KOPT-K1 (cell line): ENCODE data around the gene PRDM2.
"Not testable (repeated sequence)": the region's sequence is repeated elsewhere in the genome, so short reads cannot be mapped to it uniquely, and the experiment has no call there.

ENCODE experiments used
- H3K27ac ChIP-seq: fragments of 200-600 bp; sonication (generic); 2 replicates; pipeline ENCODE4 v1.5.1; 2016; ENCODE audit warnings: antibody characterized with exemption, mild to moderate bottlenecking, low read depth, low read length; ENCODE audit not compliant: poor library complexity, severe bottlenecking
- H3K36me3 ChIP-seq: fragments of 200-600 bp; sonication (generic); 2 replicates; pipeline ENCODE4 v1.5.1; 2017; ENCODE audit warnings: antibody characterized with exemption, mild to moderate bottlenecking, low read length, moderate library complexity; ENCODE audit not compliant: insufficient read depth
- H3K9me3 ChIP-seq: fragments of 200-600 bp; sonication (generic); 2 replicates; pipeline ENCODE4 v1.5.1; 2017; ENCODE audit warnings: antibody characterized with exemption, low read length, mild to moderate bottlenecking; ENCODE audit not compliant: insufficient read depth, poor library complexity, severe bottlenecking

Gene PRDM2, protein sequence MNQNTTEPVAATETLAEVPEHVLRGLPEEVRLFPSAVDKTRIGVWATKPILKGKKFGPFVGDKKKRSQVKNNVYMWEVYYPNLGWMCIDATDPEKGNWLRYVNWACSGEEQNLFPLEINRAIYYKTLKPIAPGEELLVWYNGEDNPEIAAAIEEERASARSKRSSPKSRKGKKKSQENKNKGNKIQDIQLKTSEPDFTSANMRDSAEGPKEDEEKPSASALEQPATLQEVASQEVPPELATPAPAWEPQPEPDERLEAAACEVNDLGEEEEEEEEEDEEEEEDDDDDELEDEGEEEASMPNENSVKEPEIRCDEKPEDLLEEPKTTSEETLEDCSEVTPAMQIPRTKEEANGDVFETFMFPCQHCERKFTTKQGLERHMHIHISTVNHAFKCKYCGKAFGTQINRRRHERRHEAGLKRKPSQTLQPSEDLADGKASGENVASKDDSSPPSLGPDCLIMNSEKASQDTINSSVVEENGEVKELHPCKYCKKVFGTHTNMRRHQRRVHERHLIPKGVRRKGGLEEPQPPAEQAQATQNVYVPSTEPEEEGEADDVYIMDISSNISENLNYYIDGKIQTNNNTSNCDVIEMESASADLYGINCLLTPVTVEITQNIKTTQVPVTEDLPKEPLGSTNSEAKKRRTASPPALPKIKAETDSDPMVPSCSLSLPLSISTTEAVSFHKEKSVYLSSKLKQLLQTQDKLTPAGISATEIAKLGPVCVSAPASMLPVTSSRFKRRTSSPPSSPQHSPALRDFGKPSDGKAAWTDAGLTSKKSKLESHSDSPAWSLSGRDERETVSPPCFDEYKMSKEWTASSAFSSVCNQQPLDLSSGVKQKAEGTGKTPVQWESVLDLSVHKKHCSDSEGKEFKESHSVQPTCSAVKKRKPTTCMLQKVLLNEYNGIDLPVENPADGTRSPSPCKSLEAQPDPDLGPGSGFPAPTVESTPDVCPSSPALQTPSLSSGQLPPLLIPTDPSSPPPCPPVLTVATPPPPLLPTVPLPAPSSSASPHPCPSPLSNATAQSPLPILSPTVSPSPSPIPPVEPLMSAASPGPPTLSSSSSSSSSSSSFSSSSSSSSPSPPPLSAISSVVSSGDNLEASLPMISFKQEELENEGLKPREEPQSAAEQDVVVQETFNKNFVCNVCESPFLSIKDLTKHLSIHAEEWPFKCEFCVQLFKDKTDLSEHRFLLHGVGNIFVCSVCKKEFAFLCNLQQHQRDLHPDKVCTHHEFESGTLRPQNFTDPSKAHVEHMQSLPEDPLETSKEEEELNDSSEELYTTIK (N-terminal part only)

DNA sequence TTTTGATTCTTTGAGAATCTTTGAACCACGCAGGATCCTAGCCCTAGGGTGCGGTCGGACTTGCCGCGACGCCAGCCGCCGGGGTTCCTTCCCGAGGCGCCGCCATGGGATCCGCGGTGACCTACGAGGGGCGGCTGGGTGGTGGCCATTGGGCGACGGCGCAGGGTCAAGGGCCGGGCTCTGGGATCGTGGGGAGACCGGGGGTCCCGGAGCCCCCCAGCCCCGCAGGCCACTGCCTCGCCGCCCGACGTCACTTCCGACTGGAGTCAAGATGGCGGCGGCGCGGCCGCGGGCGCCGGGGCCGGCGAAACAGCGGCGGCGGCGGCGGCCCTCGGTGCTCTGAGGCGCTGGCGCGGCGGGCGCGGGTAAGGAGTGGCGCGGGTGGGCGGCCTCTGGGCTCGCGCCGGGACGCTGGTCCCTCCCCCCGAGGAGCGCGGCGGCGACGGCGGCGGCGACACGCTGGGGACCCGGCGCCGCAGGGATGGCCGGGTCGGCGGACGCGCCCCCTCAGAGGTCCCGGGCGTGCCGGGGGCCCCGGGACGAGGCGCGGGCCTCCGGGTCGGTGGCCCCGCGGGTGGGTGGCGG lies at the start of gene PRDM2:
Gene PRDM2, plus strand, starts transcription at position 253 of the 585 bp plus-strand sequence. CDS start 15,418 bp downstream, outside the sequence.
- no peak within 1 kb of the TSS for H3K27ac ChIP-seq
- H3K36me3 ChIP-seq, result no peaks in the 10 kb centered on the region
- peaks cover 5% of the 10 kb centered on the region for H3K9me3 ChIP-seq

DNA sequence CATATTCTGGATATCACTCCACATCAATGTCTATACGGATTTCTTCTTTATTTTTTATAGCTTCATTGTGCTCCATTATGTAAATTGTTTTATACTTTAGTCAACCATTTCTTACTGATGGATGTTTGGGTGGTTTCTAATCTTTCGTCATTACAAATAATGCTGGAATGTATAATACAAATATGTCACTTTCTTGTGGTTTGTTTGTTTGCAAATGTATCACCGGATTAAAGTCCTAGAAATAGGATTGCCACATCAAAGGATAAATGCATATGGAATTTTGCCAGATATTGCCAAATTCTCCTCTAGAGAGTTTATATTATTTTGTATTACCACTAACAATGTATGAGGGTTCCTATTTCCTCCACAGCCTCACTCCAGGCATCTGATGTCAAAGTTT lies 48.7 kb upstream of the PRDM2 start:
- Histone ChIP-seq H3K9me3 (no peaks in the 10 kb centered on the region), H3K27ac (no peak overlapping the region), H3K36me3 (no peaks in the 10 kb centered on the region)

DNA sequence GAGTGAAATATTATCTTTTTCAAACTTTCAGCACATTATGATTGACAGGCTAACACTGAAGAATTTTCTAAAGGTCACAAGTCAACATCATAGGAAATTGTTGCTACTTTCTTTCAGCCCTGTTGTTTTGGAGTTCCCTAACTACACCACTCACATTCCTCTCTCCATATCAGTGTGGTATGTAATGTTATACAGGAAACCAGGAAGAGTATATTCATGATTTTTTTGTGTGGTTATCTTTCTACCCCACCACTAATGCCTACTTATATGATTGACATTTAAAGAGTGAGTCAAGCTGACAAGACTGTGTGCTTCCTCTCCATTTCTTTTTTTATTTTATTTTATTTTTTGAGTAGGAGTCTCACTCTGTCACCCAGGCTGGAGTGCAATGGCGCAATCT lies 47.8 kb upstream of the PRDM2 start:
- no peaks in the 10 kb centered on the region for H3K9me3 ChIP-seq
- no peak overlapping the region for H3K27ac ChIP-seq
- H3K36me3 ChIP-seq, result no peaks in the 10 kb centered on the region

DNA sequence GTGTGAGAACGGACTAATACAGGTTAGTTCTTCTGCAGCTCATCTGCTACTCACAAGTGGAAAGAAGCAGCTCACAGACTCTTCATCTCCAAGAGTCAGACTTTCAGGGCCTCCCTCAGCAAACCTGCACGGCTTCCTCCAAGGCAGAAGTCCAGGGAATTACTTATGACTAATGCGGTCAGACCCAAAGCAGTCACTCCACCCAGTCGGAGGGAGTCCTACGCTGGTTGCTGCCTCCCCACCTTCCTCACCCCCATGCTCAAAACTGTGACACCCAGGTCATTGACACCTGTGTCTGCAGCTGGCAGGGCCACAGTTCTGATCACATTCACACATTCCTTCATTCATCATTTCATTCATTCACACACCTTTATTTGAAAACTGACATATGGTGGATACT lies 38.4 kb upstream of the PRDM2 start:
- no peaks in the 10 kb centered on the region for H3K36me3 ChIP-seq
- peaks cover 9% of the 10 kb centered on the region for H3K9me3 ChIP-seq
- H3K27ac ChIP-seq, result no peak overlapping the region

DNA sequence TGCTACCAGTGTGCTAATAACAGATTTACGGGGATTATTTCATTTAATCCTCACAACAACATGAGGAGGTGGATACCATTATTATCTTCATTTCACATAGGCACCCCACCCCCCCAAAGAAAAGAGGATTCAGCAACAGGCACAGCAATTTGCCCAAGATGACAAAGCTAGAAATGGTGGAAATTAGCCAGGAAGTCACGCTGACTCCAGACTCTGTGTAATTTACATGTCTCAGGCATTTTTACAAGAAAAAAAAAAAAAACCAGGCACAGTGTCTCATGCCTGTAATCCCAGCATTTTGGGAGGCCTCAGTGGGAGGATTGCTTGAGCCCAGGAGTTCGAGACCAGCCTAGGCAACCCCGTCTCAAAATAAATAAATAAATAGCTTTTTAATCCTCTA lies 37.5 kb upstream of the PRDM2 start:
- peaks cover 9% of the 10 kb centered on the region for H3K9me3 ChIP-seq

DNA sequence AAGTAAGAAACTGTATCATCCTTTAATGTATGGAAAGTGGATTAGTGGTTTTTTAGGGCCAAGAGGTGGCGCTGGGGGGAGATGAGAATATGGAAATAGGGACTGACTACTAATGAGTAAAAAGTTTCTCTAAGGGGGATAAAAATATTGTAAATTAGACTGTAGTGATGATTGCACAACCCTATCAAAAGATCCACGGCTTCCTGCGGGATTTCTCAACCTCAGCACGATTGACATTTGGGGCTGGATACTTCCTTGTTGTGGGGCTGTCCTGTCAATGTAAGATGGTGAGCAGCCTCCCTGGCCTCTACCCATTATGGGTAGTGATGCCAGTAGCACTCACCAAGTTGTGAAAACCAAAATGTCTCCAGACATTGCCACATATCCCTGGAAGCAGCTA lies 36.0 kb upstream of the PRDM2 start:
- H3K27ac ChIP-seq, result no peak overlapping the region
- no peaks in the 10 kb centered on the region for H3K36me3 ChIP-seq
- H3K9me3 ChIP-seq, result peaks cover 9% of the 10 kb centered on the region

More for the DNA sequence above, 37.5 kb upstream of the PRDM2 start:
- no peaks in the 10 kb centered on the region for H3K36me3 ChIP-seq
- H3K27ac ChIP-seq, result no peak overlapping the region

DNA sequence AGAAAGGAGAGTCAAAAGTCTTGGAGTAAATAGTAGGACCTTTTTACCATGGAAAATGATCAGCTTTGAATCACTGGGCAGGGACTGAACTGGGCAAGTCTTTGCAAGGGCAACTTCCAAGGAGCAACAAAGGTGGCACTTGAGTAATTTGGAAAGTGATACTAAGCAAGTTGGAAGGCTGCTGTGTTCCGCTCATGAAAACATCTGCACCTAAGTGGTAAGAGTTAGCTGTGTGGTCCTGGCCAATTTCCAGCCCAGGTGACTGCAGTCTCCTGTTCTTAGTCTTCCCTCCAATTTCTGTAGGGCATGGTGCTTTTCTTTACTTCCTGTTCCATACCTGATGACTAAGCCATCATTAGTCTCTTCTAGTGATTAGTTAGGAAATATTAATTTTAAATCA lies 35.5 kb upstream of the PRDM2 start:
- no peaks in the 10 kb centered on the region for H3K36me3 ChIP-seq
- H3K27ac ChIP-seq, result no peak overlapping the region
- peaks cover 6% of the 10 kb centered on the region for H3K9me3 ChIP-seq

DNA sequence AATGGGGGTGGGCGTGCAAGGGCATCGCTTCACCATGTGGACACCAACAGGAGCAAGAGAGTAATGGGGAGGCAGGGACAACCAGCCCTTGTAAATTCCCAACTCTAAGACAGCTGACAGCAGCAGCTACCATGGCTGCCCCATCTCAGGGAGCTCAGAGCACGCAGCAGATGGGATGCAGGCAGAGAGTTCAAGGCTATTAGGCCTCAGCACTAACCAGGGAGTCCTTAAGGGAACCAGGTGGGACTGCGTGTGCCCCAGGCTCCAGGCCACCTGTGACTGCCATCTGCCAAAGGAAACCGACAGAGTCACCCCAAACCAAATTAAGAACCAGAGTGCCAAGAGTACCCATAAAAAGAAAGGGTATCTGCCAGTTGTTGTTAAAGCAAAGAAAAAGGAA lies 33.7 kb upstream of the PRDM2 start:
- no peaks in the 10 kb centered on the region for H3K9me3 ChIP-seq
- no peaks in the 10 kb centered on the region for H3K36me3 ChIP-seq
- no peak overlapping the region for H3K27ac ChIP-seq

DNA sequence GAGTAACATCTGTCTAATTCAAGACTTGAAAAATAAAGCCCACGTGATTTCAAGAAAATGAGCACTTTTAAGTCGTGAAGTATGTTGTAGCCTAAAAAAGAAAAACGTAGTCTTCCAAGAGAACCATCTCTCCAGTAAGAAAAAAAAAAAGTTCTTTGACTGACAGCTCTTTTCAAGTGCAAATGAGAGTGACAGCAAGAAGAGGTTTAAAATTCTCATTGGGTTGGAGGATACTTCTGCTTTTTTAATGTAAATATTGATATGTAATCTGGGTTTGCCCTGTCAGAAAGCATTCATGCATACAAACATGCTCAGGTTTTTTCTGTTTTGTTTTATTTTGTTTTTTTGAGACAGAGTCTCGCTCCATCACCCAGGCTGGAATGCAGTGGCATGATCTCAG lies 32.3 kb upstream of the PRDM2 start:
- no peak overlapping the region for H3K27ac ChIP-seq

DNA sequence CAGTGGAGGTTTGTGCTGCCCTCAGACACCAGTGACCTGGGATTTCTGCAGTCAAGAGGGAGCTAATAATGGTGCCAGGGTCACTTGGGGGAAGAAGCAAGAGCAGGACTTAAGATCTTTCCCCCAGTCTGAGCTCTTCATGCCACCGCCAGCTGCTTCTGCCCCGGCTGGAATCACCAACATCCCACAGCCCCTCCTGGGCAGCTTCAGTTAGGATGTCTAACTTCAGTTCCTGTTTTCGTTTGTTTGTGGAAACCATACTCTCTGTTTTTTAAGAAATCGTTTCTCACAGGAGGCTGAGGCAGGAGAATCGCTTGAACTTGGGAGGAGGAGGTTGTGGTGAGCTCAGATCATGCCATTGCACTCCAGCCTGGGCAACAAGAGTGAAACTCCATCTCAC lies 25.6 kb upstream of the PRDM2 start:
- Histone ChIP-seq H3K36me3 (no peaks in the 10 kb centered on the region), H3K27ac (no peak overlapping the region), H3K9me3 (peaks cover 16% of the 10 kb centered on the region)

More for the DNA sequence above, 32.3 kb upstream of the PRDM2 start:
- Histone ChIP-seq H3K36me3 (no peaks in the 10 kb centered on the region), H3K9me3 (no peaks in the 10 kb centered on the region)

DNA sequence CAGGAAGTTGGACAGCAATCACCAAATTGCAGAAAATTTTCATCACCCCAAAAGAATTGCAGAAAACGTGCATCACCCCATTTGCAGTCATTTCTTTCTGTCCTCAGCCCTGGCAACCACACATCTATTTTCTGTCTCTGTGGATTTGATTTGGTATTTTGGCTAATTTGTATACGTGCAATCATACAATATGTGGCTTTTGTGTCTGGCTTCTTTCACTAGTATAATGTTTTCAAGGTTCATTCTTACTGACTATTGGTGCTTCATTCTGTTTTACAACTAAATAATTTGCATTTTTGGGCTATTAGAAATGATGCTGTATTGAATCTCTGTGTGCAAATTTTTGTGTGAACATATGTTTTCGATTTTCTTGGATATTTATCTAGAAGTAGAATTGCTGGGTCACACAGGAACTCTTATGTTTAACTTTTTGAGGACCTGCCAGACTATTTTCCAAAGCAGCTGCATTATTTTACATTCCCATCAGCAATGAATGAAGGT lies 24.8 kb upstream of the PRDM2 start:
- Histone ChIP-seq H3K36me3 (no peaks in the 10 kb centered on the region), H3K27ac (no peak overlapping the region), H3K9me3 (peaks cover 16% of the 10 kb centered on the region)

DNA sequence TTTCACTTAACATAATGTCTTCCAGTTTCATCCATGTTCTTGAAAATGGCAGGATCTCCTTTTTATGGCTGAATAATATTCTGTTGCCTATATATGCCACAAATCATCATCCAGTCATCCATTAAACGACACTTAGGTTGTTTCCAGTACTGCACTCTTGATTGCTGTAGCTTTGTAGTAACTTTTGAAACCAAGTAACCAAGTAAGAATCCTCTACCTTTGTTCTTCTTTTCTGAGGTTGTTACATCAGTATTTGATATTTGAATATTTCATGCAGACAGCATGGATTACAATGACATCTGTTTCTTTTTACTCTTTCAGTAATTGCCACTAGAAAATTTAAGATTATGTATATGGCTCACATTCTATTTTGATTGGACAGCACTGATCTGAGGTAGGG lies 22.1 kb upstream of the PRDM2 start:
- no peak overlapping the region for H3K27ac ChIP-seq
- H3K9me3 ChIP-seq, result peaks cover 16% of the 10 kb centered on the region
- H3K36me3 ChIP-seq, result no peaks in the 10 kb centered on the region

DNA sequence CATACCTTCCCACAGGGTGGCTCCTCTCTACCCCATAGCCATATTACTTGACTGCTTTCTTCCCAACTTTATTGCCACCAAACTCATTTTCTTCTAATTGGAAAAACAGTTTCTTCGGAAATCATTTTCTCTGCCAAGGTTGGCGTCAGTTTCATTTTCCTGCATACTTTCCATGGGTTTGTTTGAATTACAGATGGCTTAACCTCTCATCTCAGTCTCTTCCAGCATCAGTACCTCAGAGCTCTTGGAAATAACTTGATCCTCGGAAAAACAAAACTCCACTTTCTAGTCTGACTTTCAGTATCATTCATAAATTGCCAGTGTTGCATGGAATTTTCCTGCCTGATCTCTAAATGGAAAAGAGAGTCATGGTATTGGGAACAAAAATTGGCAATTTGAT lies 20.3 kb upstream of the PRDM2 start:
- no peaks in the 10 kb centered on the region for H3K36me3 ChIP-seq
- H3K9me3 ChIP-seq, result peaks cover 16% of the 10 kb centered on the region
- no peak overlapping the region for H3K27ac ChIP-seq

DNA sequence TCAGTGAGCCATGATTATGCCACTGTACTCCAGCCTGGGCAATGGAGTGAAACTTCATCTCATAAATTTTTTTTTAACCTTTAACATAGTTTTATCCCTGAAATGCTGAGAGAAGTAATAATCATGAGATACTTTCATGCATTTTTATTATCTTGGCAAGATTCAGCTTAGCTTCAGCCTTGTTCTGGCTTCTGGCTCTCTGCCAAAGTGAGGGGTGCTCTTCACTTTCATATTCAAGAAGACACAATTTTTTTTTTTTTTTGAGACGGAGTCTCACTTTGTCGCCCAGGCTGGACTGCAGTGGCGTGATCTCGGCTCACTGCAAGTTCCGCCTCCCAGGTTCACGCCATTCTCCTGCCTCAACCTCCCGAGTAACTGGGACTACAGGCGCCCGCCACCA lies 19.4 kb upstream of the PRDM2 start:
- peaks cover 16% of the 10 kb centered on the region for H3K9me3 ChIP-seq
- H3K27ac ChIP-seq, H3K36me3 ChIP-seq: not testable (repeated sequence)
